ENCODE measurements around the gene PLAAT2.
"Not testable (repeated sequence)": the region's sequence is repeated elsewhere in the genome, so short reads cannot be mapped to it uniquely, and the experiment has no call there.

Gene PLAAT2

DNA sequence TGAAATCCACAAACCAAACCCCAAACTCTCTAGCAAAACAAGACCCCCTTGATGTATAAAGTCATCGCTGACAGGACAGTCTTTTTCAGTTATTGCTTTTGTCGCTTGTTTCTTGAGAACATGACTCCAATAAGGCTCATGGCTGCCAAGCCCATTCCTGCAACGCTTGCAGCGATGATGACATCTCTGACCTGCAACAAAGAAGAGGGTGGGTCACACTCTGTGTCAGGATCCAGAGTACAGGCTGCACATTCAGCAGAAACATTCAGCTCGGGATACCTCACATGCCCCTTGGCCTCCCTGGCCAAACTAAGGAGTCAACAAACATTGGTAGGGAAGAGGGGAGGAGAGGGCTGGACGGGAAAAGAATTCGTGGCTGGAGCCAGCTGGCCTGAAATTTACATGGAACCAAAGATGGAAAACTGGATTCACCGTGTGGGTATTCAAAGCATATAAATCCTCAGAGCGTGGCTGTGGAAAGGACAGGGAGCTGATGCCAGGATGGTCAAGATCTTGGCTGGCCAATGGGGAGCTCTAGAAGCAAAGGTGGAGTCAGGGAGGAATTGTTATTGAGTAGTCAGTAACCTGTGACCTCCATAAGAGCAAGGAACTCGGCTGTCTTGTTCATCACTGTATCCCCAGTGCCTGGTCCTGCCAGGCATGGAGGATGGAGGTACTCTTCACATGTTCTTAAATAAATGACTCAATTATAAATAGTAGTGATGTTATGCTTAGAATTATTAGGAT lies 11.8 kb upstream of the PLAAT2 start:
- no peak for DNase-seq

DNA sequence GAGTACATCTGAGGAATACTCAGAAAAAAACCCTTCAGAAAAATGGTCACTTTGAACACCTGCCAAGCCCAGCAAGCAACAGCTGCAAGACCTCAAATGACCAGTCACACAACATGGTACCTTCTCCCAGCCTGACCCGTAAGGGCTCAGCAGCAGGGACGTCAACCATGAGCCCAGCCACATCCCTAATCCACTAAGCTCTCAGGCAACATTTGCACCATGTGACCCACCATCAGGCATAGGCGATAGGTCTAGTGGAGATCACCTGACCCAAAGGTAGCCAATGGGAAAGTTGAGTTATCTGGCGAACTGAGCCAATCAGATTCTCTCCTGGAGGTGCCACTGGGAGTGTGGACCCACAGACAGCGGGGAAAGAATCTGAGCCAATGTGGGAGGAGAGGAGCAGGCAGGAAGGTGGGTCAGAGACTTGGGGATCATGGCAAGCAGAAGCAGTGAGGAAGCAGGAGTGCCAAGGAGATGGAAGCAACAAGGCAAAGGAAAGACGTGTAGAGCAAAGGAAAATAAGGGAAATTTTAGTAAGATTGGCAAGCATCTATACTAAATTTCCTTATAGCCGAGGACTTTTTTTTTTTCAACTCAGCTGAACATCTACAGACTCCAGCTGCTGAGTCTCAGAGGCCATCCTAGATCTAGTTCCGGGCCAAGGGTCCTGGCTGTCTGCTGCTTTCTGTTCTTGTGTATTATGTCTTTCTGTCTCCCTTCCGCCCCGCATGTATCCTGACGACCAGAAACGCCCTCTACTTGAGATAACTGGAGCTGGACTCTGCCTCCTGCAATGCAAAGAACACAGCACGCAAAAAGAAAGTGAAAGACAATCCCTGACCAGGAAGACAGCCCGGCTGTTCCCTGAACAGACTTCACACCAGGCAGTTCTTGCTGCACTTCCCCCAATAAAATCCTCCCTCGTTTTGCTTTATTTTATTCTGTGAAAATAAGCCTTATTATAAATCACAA lies 11.0 kb upstream of the PLAAT2 start:
- DNase-seq, result no peak

DNA sequence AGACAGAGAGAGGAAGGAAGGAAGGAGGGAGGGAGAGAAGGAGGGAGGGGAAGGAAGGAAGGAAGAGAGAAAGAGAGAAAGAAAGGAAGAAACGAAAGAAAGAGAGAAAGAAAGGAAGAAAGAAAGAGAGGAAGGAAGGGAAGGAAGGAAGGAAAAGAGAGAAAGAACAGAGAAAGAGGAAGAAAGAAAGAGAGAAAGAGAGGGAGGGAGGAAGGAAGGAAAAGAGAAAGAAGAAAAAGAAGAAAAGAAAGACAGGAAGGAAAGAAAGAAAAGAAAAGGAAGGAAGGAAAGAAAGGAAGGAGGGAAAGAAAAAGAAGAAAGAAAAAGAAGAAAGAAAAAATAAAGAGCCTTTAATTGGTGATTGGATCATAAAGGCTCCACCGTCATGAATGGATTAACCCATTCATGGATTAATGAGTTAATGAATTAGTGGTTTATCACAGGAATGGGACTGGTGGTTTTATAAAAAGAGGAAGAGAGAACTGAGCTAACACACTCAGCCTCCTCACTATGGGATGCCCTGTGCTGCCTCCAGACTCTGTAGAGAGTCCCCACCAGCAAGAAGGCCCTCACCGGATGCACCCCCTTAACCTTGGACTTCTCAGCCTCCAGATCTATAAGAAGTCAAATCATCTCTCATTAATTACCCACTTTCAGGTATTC lies 9.0 kb upstream of the PLAAT2 start:
- no peak for DNase-seq

DNA sequence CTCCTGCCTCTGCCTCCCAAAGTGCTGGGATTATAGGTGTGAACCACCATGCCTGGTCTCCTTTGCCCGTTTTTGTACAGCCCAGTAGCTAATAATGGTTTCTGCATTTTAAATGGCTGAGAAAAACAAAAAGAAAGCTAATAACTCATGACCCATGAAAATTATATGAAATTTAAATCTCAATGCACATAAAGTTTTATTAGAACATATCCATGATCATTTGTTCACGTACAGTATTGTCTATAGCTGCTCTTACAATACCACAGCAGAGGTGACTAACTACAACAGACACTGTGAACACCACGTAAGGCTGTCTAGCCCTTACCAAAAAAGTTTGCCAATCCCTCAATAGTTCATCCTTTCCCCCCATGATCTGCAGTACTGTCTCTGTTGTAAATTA lies 6.4 kb upstream of the PLAAT2 start:
- no peak for DNase-seq

DNA sequence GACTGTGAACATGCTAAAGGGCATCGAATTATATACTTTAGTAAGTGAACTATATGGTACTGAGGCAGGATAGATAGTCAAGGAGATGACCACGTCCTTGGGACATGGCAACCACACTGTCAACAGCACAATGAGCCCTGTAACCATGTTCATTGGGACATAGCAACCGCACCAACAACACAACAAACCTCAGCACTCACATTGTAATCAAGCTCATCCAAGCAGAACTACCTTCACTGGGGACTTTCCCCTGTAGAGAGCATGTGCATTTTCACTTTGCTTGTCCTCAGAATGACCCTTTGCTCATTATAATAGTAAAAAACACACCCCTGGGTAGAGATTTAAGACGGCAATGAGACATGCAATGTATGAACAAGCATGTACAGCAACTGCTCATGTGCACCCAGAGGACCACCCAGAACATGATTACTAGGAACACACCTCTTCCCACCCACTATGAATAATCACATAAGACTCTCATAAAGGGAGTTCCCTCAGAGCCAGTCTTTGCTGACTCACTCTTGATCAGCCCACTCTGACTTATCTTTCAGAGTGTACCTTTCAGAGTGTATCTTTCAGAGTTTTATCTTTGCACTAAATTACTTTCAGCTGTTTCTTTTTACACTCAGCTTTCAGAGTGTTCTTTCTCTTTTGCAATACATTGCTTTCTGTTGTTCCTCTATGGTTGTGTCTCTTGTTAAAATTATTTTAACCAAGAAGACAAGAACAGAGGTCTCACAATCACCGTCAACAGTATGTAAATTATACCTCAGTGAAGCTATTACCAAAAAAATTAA lies 4.1 kb upstream of the PLAAT2 start:
- peak; percentile 47 for DNase-seq

DNA sequence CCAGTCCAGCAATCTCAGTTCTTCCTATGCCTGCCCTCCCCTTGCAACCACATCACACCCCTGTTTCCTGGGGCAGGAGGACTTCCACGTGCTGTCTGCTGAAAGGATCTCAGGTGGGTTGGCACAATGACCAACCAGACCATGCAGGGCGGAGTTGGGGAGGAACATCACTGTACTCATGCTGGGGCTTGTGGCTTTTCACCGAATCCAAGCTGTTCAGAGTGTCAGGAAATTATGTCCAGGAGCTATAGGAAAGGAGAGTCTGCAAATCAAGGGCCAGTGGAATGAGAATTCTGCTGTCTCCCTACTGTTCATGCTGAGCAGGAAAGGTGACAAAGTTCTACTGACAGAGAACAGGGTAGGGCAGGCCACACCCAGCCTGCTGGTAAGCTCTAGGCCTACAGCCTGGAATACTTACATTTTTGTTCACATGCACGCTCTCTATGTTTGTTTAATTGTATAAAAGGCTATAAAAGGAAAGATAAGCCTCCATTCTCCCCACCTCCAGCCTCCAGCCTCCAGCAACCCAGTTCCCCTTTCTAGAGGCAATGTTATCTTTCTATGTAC lies 1.7 kb upstream of the PLAAT2 start:
- DNase-seq, result no peak

DNA sequence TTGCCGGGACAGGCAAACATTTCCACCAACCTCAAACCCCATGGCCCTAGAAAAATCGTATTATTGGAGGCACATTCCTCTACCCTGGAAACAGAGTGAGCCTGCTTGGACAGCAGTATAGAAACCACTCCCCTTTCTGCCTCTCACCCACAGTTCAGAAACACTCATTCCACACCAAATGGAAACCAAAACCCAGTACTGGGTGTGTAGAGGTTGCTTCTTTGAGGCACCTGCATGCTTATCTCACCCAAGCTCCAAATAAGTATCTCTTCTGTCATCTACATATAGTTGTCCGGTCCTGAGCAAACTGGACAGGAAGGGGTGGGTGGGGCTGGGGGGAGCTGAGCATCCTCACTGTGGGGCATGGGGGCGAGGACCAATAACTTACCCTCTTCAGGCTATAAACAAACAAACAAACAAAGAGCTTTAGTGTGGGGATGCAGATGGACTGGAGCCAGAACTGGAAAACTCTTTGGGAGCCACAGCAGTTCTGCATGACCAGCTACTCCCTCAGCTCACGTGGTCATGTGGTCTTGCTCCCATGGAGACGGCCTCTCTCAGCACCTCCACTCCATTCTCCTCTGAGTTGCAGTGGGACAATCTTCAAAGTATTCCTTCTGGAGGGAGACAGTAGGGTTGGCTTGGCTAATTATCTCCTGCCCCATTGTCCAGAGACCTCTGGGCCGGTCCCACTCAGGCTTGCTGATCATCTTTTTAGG lies 1.0 kb upstream of the PLAAT2 start:
- DNase-seq, result no peak

DNA sequence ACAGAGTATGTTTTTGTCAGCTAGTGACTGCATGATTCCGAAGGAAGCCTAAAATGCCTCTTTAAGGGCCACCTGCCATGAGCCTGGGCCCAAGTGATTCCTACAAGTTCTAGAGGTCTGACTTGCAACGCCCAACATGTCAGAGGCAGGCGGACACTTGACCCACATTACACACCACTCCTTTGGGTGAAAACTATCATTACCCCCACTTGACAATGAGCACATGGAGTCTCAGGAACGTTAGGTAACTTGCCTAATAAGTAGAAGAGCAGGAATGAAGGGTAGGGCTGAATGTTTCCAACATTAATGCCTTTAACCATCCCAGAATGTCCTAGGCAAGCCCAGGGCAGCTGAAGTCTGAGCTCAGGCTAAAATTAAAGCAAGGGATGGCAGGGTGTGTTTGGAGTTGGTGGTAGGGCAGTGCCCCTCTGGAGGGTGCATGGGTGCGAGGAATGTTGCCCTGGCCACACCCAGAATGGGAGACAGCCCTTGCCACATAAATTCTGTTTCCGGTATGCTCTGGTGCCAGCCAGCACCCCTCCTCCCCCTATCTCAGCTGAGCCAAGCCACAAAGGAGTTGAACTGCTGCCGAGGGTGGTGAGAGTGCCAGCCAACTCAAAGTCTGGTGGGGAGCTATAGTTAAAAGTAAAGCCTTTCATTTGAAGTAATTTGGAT lies 2.5 kb downstream of the PLAAT2 start:
- peak; percentile 47 for DNase-seq

DNA sequence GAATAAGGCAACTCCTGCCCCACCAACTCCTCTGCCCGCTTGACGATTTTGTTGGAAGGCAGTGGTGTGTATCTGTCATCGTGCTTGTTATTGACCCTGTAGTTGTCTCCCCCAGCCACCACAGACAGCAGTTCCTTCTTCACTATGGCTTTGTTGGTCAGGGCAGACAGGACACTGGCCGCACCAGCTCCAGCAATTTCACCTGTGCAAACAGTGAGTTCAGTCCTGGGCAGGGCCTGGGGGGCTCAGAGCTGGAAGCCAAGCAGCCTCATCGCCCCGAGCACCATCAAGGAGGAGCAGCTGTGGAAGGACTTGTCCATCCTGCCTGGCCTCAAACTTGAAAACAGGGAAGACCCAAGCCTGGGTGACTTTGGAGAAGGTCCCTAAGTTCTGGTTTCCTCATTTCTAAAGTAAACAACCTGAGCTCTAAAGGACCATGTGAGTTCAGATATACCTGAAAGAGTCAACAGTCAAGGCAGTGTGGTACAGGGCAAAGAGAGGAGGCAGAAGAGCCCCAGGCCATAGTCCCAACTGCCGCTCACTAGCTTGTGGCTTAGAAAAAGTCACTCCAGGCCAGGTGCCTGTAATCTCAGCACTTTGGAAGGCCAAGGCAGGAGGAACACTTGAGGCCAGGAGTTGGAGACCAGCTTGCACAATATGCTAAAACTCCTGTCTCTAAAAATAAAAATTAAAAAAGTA lies 4.6 kb downstream of the PLAAT2 start:
- DNase-seq, result no peak

DNA sequence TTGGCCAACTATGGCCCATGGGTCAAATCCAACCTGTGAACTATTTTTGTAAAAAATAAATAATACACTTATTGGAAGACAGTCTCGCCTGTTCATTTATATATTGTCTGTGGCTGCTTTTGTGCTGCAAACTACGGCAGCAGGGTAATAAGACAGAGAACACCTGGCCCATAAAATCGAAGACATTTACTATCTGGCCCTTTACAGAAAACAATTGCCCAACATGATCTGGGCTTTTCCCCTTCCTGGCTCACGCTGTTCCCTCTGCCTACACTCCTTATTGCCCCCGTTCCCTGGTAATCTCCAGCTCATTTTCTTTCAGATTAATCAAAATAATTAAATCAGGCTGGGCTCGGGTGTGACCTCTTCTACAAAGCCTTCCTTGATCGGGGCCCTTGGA lies 5.6 kb downstream of the PLAAT2 start:
- no peak for DNase-seq

DNA sequence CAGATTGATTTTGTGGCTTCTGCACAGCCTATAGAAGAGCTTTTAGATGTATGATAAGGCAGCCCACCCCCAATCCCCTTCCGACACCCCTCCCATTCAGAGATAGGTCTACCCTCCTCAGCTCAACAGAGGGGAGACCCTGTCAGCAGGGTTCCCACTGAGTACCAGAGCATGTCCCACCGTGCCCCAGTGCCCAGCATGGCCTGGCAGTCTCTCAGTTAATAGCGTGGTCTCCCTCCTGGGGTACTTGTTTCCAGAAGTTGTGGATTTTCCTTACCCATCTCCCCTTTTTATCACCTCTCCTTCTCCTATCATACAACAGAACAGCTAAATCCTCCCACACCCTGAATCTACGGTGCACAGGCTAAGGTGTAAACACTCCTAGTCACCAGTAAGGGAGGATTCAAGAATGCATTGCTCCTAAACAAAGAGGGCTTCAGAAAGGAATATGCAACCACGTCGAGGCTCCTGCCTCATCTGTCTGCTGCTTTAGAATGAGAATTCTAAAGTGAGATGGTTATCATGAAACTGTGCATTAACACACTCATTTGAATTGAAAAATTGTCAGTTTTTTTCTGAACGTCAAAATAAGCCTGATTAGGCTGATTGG lies 6.7 kb downstream of the PLAAT2 start:
- no peak for DNase-seq

DNA sequence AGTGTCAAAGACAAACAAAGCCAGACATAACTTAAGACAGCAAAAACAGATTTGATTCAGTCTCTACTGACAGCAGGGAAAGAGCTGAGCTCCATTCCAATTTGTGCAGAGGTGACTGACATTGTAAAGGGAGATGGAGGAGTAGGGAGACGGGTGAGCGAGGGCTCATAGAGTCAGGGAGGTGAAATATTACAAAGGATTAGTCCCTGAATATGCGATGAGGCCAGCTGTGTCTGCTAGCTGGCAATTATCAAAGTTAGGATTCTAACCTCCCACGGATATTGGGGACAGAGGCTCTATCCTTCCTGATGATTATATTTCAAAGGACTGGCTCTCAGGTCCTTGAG lies 8.3 kb downstream of the PLAAT2 start:
- no peak for DNase-seq

DNA sequence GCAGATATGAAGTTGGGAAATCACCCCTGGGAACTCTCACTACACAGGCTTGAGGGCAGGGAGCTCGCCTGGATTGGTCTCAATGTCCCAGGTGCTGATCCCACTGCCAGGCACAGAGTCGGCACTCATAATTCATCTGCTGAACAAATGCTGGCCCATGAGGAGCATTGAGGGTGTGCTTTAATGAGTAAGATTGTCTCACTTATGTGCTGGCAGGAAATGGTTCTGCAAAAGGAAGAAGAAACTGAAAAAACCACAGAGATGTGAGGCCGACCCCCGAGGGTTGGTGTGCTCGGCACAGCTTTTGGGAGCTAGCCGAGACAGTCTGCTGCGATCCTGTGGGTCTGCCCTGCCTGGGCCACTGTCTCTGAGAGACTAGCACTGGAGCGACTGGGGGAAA lies 9.4 kb downstream of the PLAAT2 start:
- peak; percentile 59 for DNase-seq

DNA sequence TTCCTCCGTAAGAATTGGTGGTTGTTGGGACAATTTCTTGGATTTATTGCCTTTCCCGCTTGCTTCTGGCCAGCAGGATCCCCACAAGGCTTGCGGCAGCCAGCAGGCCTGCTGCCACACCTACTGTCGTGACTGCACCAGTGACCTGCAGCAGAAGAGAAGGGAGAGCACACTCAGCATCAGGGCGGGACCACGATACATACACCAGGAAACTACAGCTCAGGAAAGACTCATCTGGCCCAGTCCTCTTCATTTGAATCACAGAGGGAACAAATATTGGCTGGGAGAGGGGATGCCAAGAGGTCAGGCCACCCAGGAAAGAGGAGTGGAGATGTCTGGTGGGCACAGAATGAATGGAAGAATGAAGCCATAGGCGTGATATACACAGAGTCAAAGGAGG lies 10.3 kb downstream of the PLAAT2 start:
- no peak for DNase-seq

DNA sequence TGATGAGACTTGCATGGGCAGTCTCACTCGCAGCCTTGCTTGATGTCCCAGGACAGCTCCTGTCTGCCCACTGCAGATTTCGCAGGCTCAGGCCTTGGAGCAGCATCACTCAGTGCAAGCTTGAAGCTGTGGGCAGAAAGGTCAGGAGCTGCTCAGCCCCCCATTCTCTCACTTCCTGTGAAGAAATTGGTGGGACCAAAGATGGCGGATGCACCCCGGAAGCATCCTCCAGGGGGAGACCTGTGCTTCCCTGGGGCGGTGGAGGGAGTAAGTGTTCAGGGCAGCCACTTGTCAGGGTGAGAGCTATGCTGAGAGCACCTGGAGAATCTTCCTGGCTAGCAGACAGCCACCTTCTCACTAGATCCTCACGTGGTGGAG lies 11.3 kb downstream of the PLAAT2 start:
- DNase-seq, result no peak

DNA sequence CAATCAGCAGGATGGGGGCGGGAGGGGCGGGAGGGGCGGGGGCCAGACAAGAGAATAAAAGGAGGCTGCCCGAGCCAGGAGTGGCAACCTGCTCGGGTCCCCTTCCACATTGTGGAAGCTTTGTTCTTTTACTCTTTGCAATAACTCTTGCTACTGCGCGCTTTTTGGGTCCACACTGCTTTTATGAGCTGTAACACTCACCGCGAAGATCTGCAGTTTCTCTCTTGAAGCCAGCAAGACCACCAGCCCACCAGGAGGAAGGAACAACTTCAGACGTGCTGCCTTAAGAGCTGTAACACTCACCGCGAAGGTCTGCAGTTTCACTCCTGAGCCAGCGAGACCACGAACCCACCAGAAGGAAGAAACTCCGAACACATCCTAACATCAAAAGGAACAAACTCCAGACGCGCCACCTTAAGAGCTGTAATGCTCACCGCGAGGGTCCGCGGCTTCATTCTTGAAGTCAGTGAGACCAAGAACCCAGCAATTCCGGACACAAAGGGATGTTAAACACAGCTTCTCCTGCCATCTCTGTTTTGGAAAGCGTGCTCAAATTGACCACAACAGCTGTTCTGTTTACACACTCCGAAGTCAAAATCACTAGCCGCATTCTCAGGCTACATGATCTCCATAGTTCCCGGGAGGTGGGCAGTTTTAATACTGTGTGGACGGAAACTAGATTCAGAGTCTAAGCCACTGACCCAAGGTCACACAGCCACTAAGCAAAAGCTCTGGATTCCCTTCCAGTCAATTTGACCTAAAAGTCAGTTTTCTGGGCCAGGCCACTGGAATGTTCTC lies 11.9 kb downstream of the PLAAT2 start:
- DNase-seq, result no peak

DNA sequence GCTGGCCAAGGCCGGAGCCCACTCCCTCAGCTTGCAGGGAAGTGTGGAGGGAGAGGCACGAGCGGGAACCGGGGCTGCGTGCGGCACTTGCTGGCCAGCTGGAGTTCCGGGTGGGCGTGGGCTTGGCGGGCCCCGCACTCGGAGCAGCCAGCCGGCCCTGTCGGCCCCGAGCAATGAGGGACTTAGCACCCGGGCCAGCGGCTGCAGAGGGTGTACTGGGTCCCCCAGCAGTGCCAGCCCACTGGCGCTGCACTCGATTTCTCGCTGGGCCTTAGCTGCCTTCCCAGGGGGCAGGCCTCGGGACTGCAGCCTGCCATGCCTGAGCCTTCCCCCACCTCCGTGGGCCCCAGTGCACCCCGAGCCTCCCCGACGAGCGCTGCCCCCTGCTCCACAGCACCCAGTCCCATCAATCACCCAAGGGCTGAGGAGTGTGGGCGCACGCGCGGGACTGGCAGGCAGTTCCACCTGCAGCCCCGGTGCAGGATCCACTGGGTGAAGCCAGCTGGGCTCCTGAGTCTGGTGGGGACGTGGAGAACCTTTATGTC lies 13.0 kb downstream of the PLAAT2 start:
- DNase-seq, result not testable (repeated sequence)

DNA sequence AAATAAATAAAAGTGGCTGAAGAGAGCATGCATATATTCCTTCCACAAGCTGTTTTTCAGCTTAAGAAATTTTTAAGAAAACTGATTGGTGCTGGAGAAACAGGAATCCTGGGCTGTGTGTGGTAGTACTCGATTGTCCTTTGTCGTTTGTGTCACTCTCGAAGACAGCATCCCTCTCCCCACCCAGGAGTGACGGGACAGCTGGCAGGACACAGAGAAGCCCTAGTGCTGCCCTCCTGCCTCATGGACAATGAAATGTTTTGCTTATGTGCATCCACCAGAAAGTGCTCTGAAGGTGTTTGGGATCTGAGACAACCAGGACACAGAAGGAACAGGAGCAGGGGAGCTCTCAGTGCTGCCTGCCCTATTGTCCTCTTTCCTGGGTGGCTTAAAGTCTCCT lies 13.8 kb downstream of the PLAAT2 start:
- DNase-seq, result no peak

DNA sequence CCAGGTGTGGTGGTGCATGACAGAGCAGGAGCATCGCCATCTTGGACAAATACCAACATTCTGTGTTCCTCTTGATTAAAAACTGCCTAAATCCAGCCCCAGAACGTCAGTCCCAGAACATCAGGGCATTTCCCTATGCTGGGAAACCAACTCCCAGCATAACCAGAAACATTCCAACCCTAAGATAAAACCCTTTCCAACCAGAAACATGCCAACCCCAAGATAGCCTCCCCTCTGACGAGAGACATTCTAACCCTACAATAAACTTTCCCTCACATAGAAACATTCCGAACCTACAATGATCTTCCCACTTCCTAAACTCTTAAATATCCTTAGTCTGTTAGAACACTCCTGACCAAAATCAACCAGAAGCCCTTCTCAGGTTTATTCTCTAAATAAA lies 15.0 kb downstream of the PLAAT2 start:
- DNase-seq, result no peak

Data from activated T-cell treated with anti-CD3 and anti-CD28 coated beads, Interleukin-2, amount 50 U/mL, for 1 hour (primary cell).